ENCODE data around the gene CTLA4.

- TF ChIP-seq ZNF274 (IDR thresholded peaks at IDR 0.05; ENCODE audit: low read depth, low read length) (no peak), SUZ12 (IDR thresholded peaks at IDR 0.05; ENCODE audit: extremely low read depth, insufficient read depth, insufficient read length) (no peak), YY1 (IDR thresholded peaks at IDR 0.05; ENCODE audit: insufficient read depth, insufficient read length) (no peak)
These were observed 18.6 kb upstream of the CTLA4 start for GRCh38 chr2:203849010-203849409.
